PFSK-1 (cell line): ENCODE measurements around the gene KIAA0753.

ENCODE experiments used
- FOXP2 ChIP-seq: optimal IDR thresholded peaks from 2 replicates; pipeline ENCODE3; 2011; ENCODE audit warnings: borderline replicate concordance, control low read depth, inconsistent platforms; ENCODE audit not compliant: insufficient read depth; ENCODE audit errors: extremely low read length, extremely low read depth
- POLR2AphosphoS5 ChIP-seq: IDR thresholded peaks from 2 replicates; pipeline ENCODE4 v1.6.1; 2012; ENCODE audit warnings: low read depth, mild to moderate bottlenecking, control low read depth, low read length, moderate library complexity
- SIN3A ChIP-seq: IDR thresholded peaks from 2 replicates; pipeline ENCODE4 v1.6.1; 2012; ENCODE audit warnings: mild to moderate bottlenecking, low read length, moderate library complexity, borderline replicate concordance; ENCODE audit not compliant: insufficient read depth
- TAF1 ChIP-seq: IDR thresholded peaks from 2 replicates; pipeline ENCODE4 v1.6.1; 2012; ENCODE audit warnings: low read length, control low read depth, borderline replicate concordance; ENCODE audit not compliant: insufficient read depth
- TF ChIP-seq, protein P1 (sequence below), 2 experiments: IDR thresholded peaks; 2 replicates each; pipeline versions ENCODE4 v1.6.1 to v1.8.0; 2011 to 2012; ENCODE audit warnings: low read depth in 2 of 2, low read length in 2 of 2, control low read depth in 1 of 2, inconsistent platforms in 1 of 2, mild to moderate bottlenecking in 1 of 2, moderate library complexity in 1 of 2; ENCODE audit not compliant: insufficient read depth in 1 of 2

KIAA0753 gene

GRCh38 chr17:6536053-6536452 is 104.5 kb downstream of the KIAA0753 start:
- TF ChIP-seq, protein P1, sequence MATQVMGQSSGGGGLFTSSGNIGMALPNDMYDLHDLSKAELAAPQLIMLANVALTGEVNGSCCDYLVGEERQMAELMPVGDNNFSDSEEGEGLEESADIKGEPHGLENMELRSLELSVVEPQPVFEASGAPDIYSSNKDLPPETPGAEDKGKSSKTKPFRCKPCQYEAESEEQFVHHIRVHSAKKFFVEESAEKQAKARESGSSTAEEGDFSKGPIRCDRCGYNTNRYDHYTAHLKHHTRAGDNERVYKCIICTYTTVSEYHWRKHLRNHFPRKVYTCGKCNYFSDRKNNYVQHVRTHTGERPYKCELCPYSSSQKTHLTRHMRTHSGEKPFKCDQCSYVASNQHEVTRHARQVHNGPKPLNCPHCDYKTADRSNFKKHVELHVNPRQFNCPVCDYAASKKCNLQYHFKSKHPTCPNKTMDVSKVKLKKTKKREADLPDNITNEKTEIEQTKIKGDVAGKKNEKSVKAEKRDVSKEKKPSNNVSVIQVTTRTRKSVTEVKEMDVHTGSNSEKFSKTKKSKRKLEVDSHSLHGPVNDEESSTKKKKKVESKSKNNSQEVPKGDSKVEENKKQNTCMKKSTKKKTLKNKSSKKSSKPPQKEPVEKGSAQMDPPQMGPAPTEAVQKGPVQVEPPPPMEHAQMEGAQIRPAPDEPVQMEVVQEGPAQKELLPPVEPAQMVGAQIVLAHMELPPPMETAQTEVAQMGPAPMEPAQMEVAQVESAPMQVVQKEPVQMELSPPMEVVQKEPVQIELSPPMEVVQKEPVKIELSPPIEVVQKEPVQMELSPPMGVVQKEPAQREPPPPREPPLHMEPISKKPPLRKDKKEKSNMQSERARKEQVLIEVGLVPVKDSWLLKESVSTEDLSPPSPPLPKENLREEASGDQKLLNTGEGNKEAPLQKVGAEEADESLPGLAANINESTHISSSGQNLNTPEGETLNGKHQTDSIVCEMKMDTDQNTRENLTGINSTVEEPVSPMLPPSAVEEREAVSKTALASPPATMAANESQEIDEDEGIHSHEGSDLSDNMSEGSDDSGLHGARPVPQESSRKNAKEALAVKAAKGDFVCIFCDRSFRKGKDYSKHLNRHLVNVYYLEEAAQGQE (IDR thresholded peaks at IDR 0.05; ENCODE audit: insufficient read depth in 1 of 2, low read depth in 2 of 2, low read length in 2 of 2), result no peak
- TF ChIP-seq POLR2AphosphoS5, result no peak
- no peak for TF ChIP-seq TAF1
- no peak for TF ChIP-seq FOXP2
- no peak for TF ChIP-seq SIN3A

GRCh38 chr17:6534846-6535514 is 105.5 kb downstream of the KIAA0753 start:
- no peak for TF ChIP-seq FOXP2
- TF ChIP-seq, protein P1 (IDR thresholded peaks at IDR 0.05; ENCODE audit: insufficient read depth in 1 of 2, low read depth in 2 of 2, low read length in 2 of 2), result no peak
- TF ChIP-seq SIN3A, result no peak
- no peak for TF ChIP-seq TAF1
- no peak for TF ChIP-seq POLR2AphosphoS5

GRCh38 chr17:6532441-6532885 is 108.0 kb downstream of the KIAA0753 start:
- TF ChIP-seq SIN3A (no peak), POLR2AphosphoS5 (no peak), FOXP2 (no peak), TAF1 (no peak)
- TF ChIP-seq, protein P1 (IDR thresholded peaks at IDR 0.05; ENCODE audit: insufficient read depth in 1 of 2, low read depth in 2 of 2, low read length in 2 of 2), result no peak

DNA sequence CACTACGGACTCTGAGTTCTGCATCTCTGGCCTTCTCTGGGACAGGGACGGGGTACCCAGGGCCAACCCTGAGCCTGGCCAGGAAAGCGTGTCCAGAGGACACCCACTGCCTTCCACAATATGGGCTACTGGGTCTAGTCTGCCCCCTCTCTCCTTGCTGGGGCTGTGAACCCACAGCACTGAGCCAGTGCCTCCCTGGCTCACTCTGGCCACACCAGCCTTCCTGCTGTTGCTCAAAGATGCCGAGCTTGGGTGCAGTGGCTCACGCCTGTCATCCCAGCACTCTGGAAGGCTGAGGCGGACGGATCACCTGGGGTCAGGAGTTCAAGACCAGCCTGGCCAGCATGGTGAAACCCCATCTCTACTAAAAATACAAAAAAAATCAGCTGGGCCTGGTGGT is 108.9 kb downstream of the KIAA0753 start:
- TF ChIP-seq POLR2AphosphoS5 (no peak), FOXP2 (no peak), TAF1 (no peak), SIN3A (no peak)
- TF ChIP-seq, protein P1 (IDR thresholded peaks at IDR 0.05; ENCODE audit: insufficient read depth in 1 of 2, low read depth in 2 of 2, low read length in 2 of 2), result no peak

GRCh38 chr17:6530324-6530920 is 110.1 kb downstream of the KIAA0753 start:
- TF ChIP-seq TAF1 (no peak), POLR2AphosphoS5 (no peak), SIN3A (no peak), FOXP2 (no peak)
- TF ChIP-seq, protein P1 (IDR thresholded peaks at IDR 0.05; ENCODE audit: insufficient read depth in 1 of 2, low read depth in 2 of 2, low read length in 2 of 2), result no peak
